CD4-positive, alpha-beta T cell treated with Interleukin-15 for 4 hours (primary cell): ENCODE data around the gene SNHG17.

Source experiments
- DNase-seq: peaks from one replicate; pipeline ENCODE4 v3.0.0-alpha.2; 2020; ENCODE audit warnings: low spot score

Gene SNHG17

GRCh38 chr20:38372806-38373205 is 62.3 kb downstream of the SNHG17 start:
- DNase-seq: no peak
